ES-I3 (cell line): ENCODE results near the gene MRTFA.

Experiments
- H3K36me3 ChIP-seq: 2 replicates; pipeline ENCODE4 v1.6.1; 2013; ENCODE audit warnings: mild to moderate bottlenecking, low read length, control low read depth, moderate library complexity; ENCODE audit not compliant: insufficient read depth
- H3K4me1 ChIP-seq: 2 replicates; pipeline ENCODE4 v1.6.1; 2013; ENCODE audit warnings: mild to moderate bottlenecking, control low read depth, low read length; ENCODE audit not compliant: insufficient read depth
- H3K9ac ChIP-seq: 2 replicates; pipeline ENCODE4 v1.6.1; 2013; ENCODE audit warnings: low read depth, mild to moderate bottlenecking, low read length, moderate library complexity
- H3K9me3 ChIP-seq: 2 replicates; pipeline ENCODE4 v1.6.1; 2013; ENCODE audit warnings: mild to moderate bottlenecking, low read length, moderate library complexity; ENCODE audit not compliant: control insufficient read depth, insufficient read depth

Gene MRTFA

GRCh38 chr22:40651057-40651456 is 14.5 kb upstream of the MRTFA start:
- peaks cover 17% of the 10 kb centered on the region for H3K4me1 ChIP-seq
- no peak overlapping the region; the same call in 1 of the 2 replicates for H3K9ac ChIP-seq
- no peaks in the 10 kb centered on the region for H3K36me3 ChIP-seq
- no peaks in the 10 kb centered on the region for H3K9me3 ChIP-seq

DNA sequence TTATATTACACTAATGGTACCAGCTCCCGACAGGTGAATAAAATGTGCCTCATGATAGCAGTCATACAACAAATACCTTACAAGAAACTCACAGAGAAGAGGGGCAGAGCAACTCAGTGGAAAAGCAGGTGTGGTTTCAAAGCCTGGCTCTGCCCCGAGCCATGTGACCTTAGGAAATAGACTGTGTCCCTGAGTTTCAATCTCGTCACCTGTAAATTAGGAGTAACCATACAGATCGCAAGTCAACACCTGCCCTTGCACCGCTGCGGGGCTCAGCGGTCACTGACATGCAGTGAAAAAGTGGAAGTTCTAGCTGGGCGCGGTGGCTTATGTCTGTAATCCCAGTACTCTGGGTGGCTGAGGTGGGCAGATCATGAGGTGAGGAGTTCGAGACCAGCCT is 11.9 kb upstream of the MRTFA start:
- Histone ChIP-seq H3K9me3 (no peaks in the 10 kb centered on the region), H3K4me1 (peaks cover 14% of the 10 kb centered on the region), H3K36me3 (no peaks in the 10 kb centered on the region), H3K9ac (no peak overlapping the region)

DNA sequence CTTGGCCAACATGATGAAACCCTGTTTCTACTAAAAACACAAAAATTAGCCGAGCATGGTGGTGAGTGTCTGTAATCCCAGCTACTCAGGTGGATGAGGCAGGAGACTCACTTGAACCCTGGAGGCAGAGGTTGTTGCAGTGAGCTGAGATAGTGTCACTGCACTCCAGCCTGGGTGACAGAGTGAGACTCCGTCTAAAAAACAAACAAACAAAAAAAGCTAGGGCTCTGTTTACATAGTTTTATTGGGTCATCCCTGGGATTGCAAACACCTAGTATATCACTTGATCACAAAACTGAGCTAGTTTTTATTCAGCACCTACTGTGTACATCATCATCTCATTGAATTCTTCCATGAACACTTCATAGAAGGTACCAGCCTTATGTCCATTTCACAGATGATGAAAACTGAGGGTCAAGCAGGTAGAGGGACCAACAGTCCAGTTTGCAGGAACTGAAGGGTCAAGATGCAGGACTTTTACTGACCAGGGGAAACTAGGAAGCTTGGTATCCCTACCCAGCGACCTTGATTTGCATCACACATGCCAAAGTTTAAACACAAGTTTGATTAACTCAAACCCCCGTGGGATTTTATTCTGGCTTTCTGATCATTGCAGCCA is 9.2 kb upstream of the MRTFA start:
- Histone ChIP-seq H3K9ac (no peak overlapping the region), H3K9me3 (no peaks in the 10 kb centered on the region), H3K4me1 (peaks cover 4% of the 10 kb centered on the region), H3K36me3 (no peaks in the 10 kb centered on the region)

DNA sequence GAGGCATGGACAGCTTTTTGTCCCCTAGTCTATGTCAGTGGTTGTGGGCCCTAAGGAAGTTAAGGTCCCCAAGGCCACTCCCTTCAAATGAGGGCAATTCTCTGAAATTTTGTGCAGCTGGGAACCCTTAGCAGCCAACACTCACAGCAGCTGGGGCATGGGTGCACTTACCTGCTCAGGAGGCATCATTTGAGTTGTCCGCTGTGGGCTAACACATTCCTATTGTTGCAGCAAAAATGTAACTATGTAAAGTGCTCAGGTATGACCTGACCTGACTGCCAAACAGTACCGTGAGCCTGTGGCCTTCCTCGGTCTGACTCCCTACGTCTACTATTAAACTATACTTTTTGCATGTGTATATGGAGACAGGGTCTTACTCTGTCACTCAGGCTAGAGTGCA is 5.8 kb upstream of the MRTFA start:
- no peaks in the 10 kb centered on the region for H3K9me3 ChIP-seq
- H3K9ac ChIP-seq: no peak overlapping the region
- H3K4me1 ChIP-seq: peaks cover 4% of the 10 kb centered on the region
- no peaks in the 10 kb centered on the region for H3K36me3 ChIP-seq

- peaks cover 4% of the 10 kb centered on the region for H3K4me1 ChIP-seq
- no peaks in the 10 kb centered on the region for H3K36me3 ChIP-seq
- H3K9me3 ChIP-seq: no peaks in the 10 kb centered on the region
- no peak overlapping the region for H3K9ac ChIP-seq
Observed at GRCh38 chr22:40641269-40641668, 4.8 kb upstream of the MRTFA start.

GRCh38 chr22:40638261-40638660 is 1.7 kb upstream of the MRTFA start:
- Histone ChIP-seq H3K9me3 (no peaks in the 10 kb centered on the region), H3K4me1 (peaks cover 8% of the 10 kb centered on the region; the same call in 1 of the 2 replicates), H3K36me3 (no peaks in the 10 kb centered on the region), H3K9ac (peak overlapping the region; percentile 70; the same call in 1 of the 2 replicates)

DNA sequence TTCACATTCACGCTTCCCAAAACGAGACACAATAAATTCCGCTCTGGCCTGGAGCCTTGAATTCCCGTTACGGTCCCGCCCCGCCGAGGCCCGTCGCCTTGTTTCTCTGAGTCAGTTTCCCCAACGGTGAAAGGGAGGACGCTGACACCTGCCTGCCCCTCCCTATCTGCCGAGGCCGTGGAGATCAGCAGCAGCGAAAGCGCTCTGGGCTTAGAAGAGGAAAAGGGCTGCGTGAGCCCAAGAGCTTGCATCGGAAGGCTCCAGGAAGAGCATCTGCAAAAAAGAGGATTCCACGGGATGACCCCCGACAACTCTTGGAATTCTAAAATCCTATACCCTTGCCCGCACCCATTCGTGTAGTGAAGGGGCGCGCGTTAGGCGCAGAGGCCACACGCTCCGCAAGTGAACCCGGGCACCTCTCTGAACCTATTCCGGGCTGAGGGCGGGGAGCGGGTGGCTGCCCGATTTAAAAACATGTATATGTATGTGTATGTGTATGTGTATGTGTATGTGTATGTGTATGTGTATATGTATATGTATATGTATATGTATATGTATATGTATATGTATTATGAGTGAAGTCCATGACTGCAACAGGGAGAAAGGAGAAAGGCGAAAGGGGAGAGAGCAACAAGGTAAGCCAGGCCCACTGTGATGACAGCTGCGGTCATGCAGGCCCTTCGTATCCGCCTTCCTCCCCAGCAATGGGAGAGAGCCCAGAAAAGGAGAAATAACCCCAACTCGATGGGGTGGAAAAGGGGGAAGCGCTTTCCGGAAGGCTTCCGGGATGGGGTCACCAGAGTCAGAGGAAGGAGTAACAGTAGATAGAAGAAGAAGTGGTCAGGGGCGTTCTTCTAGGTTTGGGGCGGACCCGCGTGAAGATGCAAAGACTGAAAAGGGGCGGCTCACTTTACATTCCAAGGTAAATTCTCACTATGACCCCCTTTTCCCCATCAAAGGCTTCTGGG is 948 bp upstream of the MRTFA start:
- no peaks in the 10 kb centered on the region for H3K36me3 ChIP-seq
- H3K4me1 ChIP-seq: peaks cover 8% of the 10 kb centered on the region; the same call in 1 of the 2 replicates
- no peaks in the 10 kb centered on the region for H3K9me3 ChIP-seq
- peak overlapping the region; percentile 70 for H3K9ac ChIP-seq

- Histone ChIP-seq H3K36me3 (no peaks in the 10 kb centered on the region), H3K9ac (peak overlapping the region; percentile 84), H3K4me1 (0 out of 2 replicates have a peak, but pooled peaks cover 8% of the 10 kb centered on the region), H3K9me3 (no peaks in the 10 kb centered on the region)
Observed at GRCh38 chr22:40635940-40636379, 559 bp downstream of the MRTFA start.

DNA sequence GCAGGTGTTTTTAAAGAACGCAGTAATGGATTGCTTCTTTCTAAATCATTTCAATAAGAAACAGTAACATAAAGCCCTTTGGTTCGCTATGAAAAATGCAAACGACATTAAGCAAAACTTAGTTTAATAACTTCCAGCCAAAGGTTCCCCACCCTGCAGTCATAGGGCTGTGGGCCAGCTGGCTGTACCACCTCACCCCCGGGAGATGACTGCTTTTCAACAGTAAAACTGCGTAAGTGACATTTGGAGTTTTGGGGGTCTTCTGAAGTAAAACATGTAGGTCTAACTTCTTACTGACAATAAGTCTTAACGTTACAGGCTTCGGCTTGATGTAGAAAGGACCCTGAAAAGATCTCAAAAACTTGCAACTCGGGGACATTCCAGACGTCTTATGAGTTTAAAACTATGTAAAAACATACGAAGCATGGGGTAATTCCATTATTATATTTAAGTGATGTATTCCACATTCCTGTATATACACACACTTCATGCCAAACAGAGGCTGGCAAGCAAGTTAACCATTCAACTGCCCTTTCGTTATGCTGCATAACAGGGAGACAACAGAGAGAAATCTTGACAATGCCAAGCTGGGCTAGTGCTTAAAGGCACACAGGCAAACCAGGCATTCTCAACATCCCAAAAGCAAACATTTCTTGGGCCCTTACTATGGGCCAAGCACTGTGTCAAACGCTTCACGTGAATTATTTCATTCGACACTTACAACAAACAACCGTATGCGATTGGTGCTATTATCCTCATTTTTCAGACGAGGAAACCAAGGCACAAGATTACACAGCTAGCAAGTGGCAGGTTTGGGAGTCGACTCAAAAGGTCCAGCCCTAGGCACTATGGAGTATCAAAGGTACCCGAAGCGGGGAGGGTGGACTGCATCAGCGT is 1.2 kb downstream of the MRTFA start:
- peak overlapping the region; percentile 84 for H3K9ac ChIP-seq

GRCh38 chr22:40634119-40634903 is 2.2 kb downstream of the MRTFA start:
- H3K36me3 ChIP-seq: no peaks in the 10 kb centered on the region
- H3K9me3 ChIP-seq: no peaks in the 10 kb centered on the region
- H3K4me1 ChIP-seq: 0 out of 2 replicates have a peak, but pooled peaks cover 8% of the 10 kb centered on the region
- no peak overlapping the region for H3K9ac ChIP-seq

More for the DNA sequence above, 1.2 kb downstream of the MRTFA start:
- H3K4me1 ChIP-seq: 0 out of 2 replicates have a peak, but pooled peaks cover 8% of the 10 kb centered on the region
- H3K9me3 ChIP-seq: no peaks in the 10 kb centered on the region
- H3K36me3 ChIP-seq: no peaks in the 10 kb centered on the region

DNA sequence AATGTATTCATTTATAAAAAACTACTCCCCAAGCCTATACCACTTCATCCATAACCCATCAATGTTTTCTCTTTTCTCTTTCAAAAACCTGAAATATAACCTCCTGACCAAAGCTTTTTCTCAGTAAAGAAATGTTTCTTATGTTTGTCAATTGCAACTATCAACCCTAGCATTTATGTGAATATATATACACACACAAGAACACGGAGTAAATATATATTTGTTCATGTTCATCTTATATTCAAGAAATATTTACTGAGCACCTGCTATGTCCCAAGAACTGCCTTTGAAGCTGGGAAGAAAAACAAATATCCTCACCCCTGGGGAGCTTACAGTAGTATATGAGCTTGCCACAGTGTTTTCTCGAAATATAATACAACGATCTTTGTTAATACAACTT is 3.5 kb downstream of the MRTFA start:
- H3K9me3 ChIP-seq: no peaks in the 10 kb centered on the region
- 0 out of 2 replicates have a peak, but pooled peaks cover 8% of the 10 kb centered on the region for H3K4me1 ChIP-seq
- H3K36me3 ChIP-seq: no peaks in the 10 kb centered on the region
- no peak overlapping the region for H3K9ac ChIP-seq

GRCh38 chr22:40631925-40632324 is 4.6 kb downstream of the MRTFA start:
- Histone ChIP-seq H3K4me1 (0 out of 2 replicates have a peak, but pooled peaks cover 8% of the 10 kb centered on the region), H3K9ac (no peak overlapping the region), H3K9me3 (no peaks in the 10 kb centered on the region), H3K36me3 (no peaks in the 10 kb centered on the region)

DNA sequence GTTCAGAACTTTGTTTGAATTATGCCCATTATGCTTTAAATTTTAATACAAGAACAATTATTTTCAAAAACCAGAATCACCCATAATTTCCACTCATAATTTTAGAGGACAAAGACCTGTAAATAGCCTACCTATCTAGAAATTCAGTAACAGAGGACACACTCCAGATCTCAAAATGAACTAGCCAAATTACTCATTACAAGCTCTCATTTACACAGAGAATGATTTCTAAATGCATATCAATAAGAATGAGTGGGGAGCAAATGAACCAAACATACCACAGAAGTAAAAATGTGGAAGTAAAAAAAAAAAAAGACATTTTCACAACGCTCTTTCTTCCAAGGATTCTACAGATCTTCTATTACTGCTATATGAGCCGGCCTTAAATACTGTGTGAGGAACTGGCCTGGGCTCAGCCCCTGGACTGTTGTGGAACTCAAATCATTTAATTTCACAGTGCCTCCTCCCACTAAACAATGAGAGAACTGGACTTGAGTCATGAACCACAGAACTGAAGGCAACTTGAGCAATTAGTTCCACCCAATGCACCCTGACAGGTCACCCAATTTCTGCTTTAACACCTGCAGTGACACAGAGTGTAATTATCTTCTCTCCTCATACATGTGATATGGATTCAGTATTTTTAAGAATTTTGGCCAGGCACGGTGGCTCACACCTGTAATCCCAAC is 8.0 kb downstream of the MRTFA start:
- Histone ChIP-seq H3K9me3 (no peaks in the 10 kb centered on the region), H3K9ac (no peak overlapping the region), H3K4me1 (no peaks in the 10 kb centered on the region), H3K36me3 (no peaks in the 10 kb centered on the region)
